PC-3 (cell line): ENCODE data around the gene FBXW2. TPM values are rescaled to one million over a fixed set of nuclear protein-coding genes. Genes with fewer than 3 reads are reported as not detected.

ENCODE experiments used
- ATAC-seq: fragments of 200-7000 bp; cut with Tn5 transposase; 2 replicates; pipeline ENCODE4 v1.9.1; 2020; ENCODE audit warnings: mild to moderate bottlenecking, moderate library complexity
- BruUV-seq: library from RNA; stranded (reverse); fragments of 400-500 nt; replicated peaks from 2 replicates; lab custom pipeline; 2021; lab: Mats Ljungman, UMichigan
- CTCF ChIA-PET: fragments of 300-600 bp; sonication (Branson Sonifier 250); formaldehyde crosslinking; loops from one replicate; lab custom pipeline; 2022; ENCODE audit warnings: antibody characterized with exemption; lab: Charles Lee
- POLR2A ChIA-PET: fragments of 300-600 bp; sonication (Branson Sonifier 250); formaldehyde crosslinking; loops from one replicate; lab custom pipeline; 2022; ENCODE audit warnings: antibody characterized with exemption; ENCODE audit not compliant: unreplicated experiment; lab: Charles Lee
- DNase-seq: peaks from one replicate; pipeline ENCODE4 v3.0.0-alpha.2; 2015
- H2AFZ ChIP-seq: fragments of 300-600 bp; sonication (generic); 2 replicates; pipeline ENCODE4 v1.6.0; 2016; ENCODE audit warnings: antibody characterized with exemption, low read length
- H3F3A ChIP-seq: fragments of 300-600 bp; sonication (generic); one replicate; pipeline ENCODE4 v1.6.0; 2017; ENCODE audit warnings: antibody characterized with exemption, low read length, control low read depth, mild to moderate bottlenecking; ENCODE audit not compliant: unreplicated experiment
- H3K27ac ChIP-seq: fragments of 300-600 bp; sonication (generic); 2 replicates; pipeline ENCODE4 v1.5.1; 2016; ENCODE audit warnings: mild to moderate bottlenecking, low read length
- H3K27me3 ChIP-seq: fragments of 300-600 bp; sonication (generic); 2 replicates; pipeline ENCODE4 v1.6.1; 2016; ENCODE audit warnings: low read length, mixed read lengths
- H3K36me3 ChIP-seq: fragments of 300-600 bp; sonication (generic); 2 replicates; pipeline ENCODE4 v1.6.1; 2016; ENCODE audit warnings: low read depth, mixed run types, low read length, mixed read lengths
- H3K4me1 ChIP-seq: fragments of 300-600 bp; sonication (generic); 2 replicates; pipeline ENCODE4 v1.5.1; 2016; ENCODE audit warnings: low read length; ENCODE audit not compliant: insufficient read depth
- H3K4me2 ChIP-seq: fragments of 300-600 bp; sonication (generic); 2 replicates; pipeline ENCODE4 v1.6.0; 2016; ENCODE audit warnings: low read length
- H3K4me3 ChIP-seq: fragments of 300-600 bp; sonication (generic); 2 replicates; pipeline ENCODE4 v1.5.1; 2016; ENCODE audit warnings: mild to moderate bottlenecking, low read length, mixed read lengths
- H3K79me2 ChIP-seq: fragments of 300-600 bp; sonication (generic); 2 replicates; pipeline ENCODE4 v1.6.1; 2017; ENCODE audit warnings: low read length, mixed read lengths
- H3K9ac ChIP-seq: fragments of 300-600 bp; sonication (generic); 2 replicates; pipeline ENCODE4 v1.6.0; 2016; ENCODE audit warnings: mild to moderate bottlenecking, low read length
- H3K9me2 ChIP-seq: fragments of 300-600 bp; sonication (generic); replicated peaks from 2 replicates; pipeline ENCODE4 v1.6.1; 2016; ENCODE audit warnings: mixed run types, low read length, mixed read lengths
- H3K9me3 ChIP-seq: fragments of 300-600 bp; sonication (generic); 2 replicates; pipeline ENCODE4 v1.6.1; 2016; ENCODE audit warnings: low read length, mixed read lengths
- H4K20me1 ChIP-seq: fragments of 300-600 bp; sonication (generic); 2 replicates; pipeline ENCODE4 v1.6.1; 2016; ENCODE audit warnings: low read length, mixed read lengths
- EZH2 ChIP-seq: fragments of 300-600 bp; sonication (generic); IDR thresholded peaks from one replicate; pipeline ENCODE4 v1.6.1; 2017; ENCODE audit warnings: antibody characterized with exemption, mild to moderate bottlenecking, low read length; ENCODE audit not compliant: unreplicated experiment
- EZH2phosphoT487 ChIP-seq: fragments of 300-600 bp; sonication (generic); IDR thresholded peaks from 2 replicates; pipeline ENCODE4 v1.6.1; 2018; ENCODE audit warnings: mild to moderate bottlenecking, antibody characterized with exemption, low read length, borderline replicate concordance
- intact Hi-C: fragments of 100-400 bp; cut with micrococcal nuclease; formaldehyde crosslinking; loops from 2 replicates; pipeline ENCODE4 v1.9.0; 2023
- total RNA-seq: library from RNA; depleted of rRNA; stranded (reverse); fragments of >200 nt; gene quantifications from 2 replicates; pipeline ENCODE4 v1.2.3, GENCODE V29; 2014
- TF ChIP-seq, protein P1 (sequence below): fragments of 300-600 bp; sonication (generic); conservative IDR thresholded peaks from 2 replicates; pipeline ENCODE4 v1.5.1; 2017; ENCODE audit warnings: antibody characterized with exemption, low read depth, mild to moderate bottlenecking, low read length

The FBXW2 gene
- total RNA-seq, 1 experiment from 2014 or later = 30.5 TPM

- DNase-seq (no peak), ATAC-seq (no peak)
- Histone ChIP-seq H2AFZ (no peak overlapping the region), H3K27me3 (no peaks in the 10 kb centered on the region), H3K4me1 (0 out of 2 replicates have a peak, but pooled peaks cover under 1% of the 10 kb centered on the region), H3K9me2 (no peaks in the 10 kb centered on the region), H3K27ac (no peak overlapping the region), H3K9ac (no peak overlapping the region), H4K20me1 (no peaks in the 10 kb centered on the region), H3F3A (no peaks in the 10 kb centered on the region), H3K4me3 (no peak overlapping the region), H3K36me3 (no peaks in the 10 kb centered on the region), H3K9me3 (no peaks in the 10 kb centered on the region), H3K4me2 (no peak overlapping the region), H3K79me2 (no peaks in the 10 kb centered on the region)
- intact Hi-C loops = no loop called here
- BruUV-seq = no TSS peak
- POLR2A ChIA-PET = no interaction called here
- TF ChIP-seq EZH2 (no peak), EZH2phosphoT487 (no peak)
- TF ChIP-seq, protein P1, sequence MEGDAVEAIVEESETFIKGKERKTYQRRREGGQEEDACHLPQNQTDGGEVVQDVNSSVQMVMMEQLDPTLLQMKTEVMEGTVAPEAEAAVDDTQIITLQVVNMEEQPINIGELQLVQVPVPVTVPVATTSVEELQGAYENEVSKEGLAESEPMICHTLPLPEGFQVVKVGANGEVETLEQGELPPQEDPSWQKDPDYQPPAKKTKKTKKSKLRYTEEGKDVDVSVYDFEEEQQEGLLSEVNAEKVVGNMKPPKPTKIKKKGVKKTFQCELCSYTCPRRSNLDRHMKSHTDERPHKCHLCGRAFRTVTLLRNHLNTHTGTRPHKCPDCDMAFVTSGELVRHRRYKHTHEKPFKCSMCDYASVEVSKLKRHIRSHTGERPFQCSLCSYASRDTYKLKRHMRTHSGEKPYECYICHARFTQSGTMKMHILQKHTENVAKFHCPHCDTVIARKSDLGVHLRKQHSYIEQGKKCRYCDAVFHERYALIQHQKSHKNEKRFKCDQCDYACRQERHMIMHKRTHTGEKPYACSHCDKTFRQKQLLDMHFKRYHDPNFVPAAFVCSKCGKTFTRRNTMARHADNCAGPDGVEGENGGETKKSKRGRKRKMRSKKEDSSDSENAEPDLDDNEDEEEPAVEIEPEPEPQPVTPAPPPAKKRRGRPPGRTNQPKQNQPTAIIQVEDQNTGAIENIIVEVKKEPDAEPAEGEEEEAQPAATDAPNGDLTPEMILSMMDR = no peak
- CTCF ChIA-PET = no interaction called here
Measured at GRCh38 chr9:120720404-120720803, 72.8 kb downstream of the FBXW2 start.

DNA sequence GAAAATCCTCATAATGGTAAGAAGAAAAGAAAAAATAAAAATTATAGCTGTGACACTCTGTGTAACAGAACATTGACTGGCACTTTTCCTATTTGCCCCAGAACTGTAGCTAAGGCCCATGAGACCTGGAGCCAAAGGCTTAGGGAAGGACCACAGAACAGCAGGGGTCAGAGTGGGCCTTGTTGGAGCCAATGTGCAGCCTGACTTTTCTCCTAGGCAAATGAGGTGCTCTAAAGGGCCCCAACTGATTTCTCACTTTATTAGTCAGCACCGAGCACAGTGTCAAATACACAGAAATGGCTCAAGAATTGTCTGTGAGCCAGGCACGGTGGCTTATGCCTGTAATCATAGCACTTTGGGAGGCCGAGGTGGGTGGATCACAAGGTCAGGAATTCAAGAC lies 74.9 kb downstream of the FBXW2 start:
- DNase-seq = no peak
- no peak overlapping the region for H3K9ac ChIP-seq
- POLR2A ChIA-PET = no interaction called here
- H2AFZ ChIP-seq = no peak overlapping the region
- intact Hi-C loops = no loop called here
- H3K4me2 ChIP-seq = no peak overlapping the region
- no peak overlapping the region for H3K27ac ChIP-seq
- ATAC-seq = no peak
- H3K79me2 ChIP-seq = no peaks in the 10 kb centered on the region; the same call in 1 of the 2 replicates
- H4K20me1 ChIP-seq = no peaks in the 10 kb centered on the region
- no peak for TF ChIP-seq EZH2
- TF ChIP-seq, protein P1 = no peak
- no peak for TF ChIP-seq EZH2phosphoT487
- no peak overlapping the region for H3K4me3 ChIP-seq
- H3K9me2 ChIP-seq = no peaks in the 10 kb centered on the region
- H3F3A ChIP-seq = no peaks in the 10 kb centered on the region
- H3K36me3 ChIP-seq = no peaks in the 10 kb centered on the region
- CTCF ChIA-PET = interaction anchor here (0.6 kb wide), 1 partner anchor 98 kb away, joined by 4 read pairs; no protein-coding TSS in a partner anchor
- H3K4me1 ChIP-seq = peaks cover 7% of the 10 kb centered on the region; the same call in 1 of the 2 replicates
- no peaks in the 10 kb centered on the region for H3K9me3 ChIP-seq
- BruUV-seq = no TSS peak
- no peaks in the 10 kb centered on the region for H3K27me3 ChIP-seq

GRCh38 chr9:120717176-120717575 lies 76.0 kb downstream of the FBXW2 start:
- H3K4me1 ChIP-seq = peaks cover 15% of the 10 kb centered on the region
- BruUV-seq = no TSS peak
- H4K20me1 ChIP-seq = no peaks in the 10 kb centered on the region
- intact Hi-C loops = no loop called here
- ATAC-seq = no peak
- no peak overlapping the region for H3K9ac ChIP-seq
- H3K4me3 ChIP-seq = no peak overlapping the region
- no peak overlapping the region for H3K4me2 ChIP-seq
- H3K9me3 ChIP-seq = no peaks in the 10 kb centered on the region
- H3F3A ChIP-seq = no peaks in the 10 kb centered on the region
- H3K36me3 ChIP-seq = no peaks in the 10 kb centered on the region
- ChIA-PET POLR2A (no interaction called here), CTCF (interaction anchor here (0.6 kb wide), 1 partner anchor 89 kb away, joined by 5 read pairs; no protein-coding TSS in a partner anchor)
- no peaks in the 10 kb centered on the region for H3K27me3 ChIP-seq
- TF ChIP-seq EZH2 = no peak
- TF ChIP-seq, protein P1 = no peak
- peaks cover 9% of the 10 kb centered on the region for H3K79me2 ChIP-seq
- H3K9me2 ChIP-seq = no peaks in the 10 kb centered on the region
- no peak overlapping the region for H3K27ac ChIP-seq
- DNase-seq = no peak
- no peak overlapping the region for H2AFZ ChIP-seq
